Suppressor macrophage treated with lipopolysaccharide for 1 hour (primary cell): ENCODE data around the gene BCL11B.
"Not testable (repeated sequence)": the region's sequence is repeated elsewhere in the genome, so short reads cannot be mapped to it uniquely, and the experiment has no call there.

Experiments used
- DNase-seq, 3 donors: peaks; one replicate each; pipeline ENCODE4 v3.0.0-alpha.2; 2020 to 2022

BCL11B gene

GRCh38 chr14:99194736-99195135, 77.3 kb downstream of the BCL11B start:
- no peak for DNase-seq

GRCh38 chr14:99194136-99194535, 77.9 kb downstream of the BCL11B start:
- no peak for DNase-seq

GRCh38 chr14:99192830-99193229, 79.2 kb downstream of the BCL11B start:
- DNase-seq = no peak

- DNase-seq = peak in 1 of 3 donors; percentile 6
These were observed 79.9 kb downstream of the BCL11B start for GRCh38 chr14:99192028-99192621.

- DNase-seq = no peak
These were observed 80.5 kb downstream of the BCL11B start for GRCh38 chr14:99191395-99192027.

GRCh38 chr14:99190696-99191394, 81.2 kb downstream of the BCL11B start:
- peak in 2 of 3 donors; percentile 8 to 21 for DNase-seq

- DNase-seq = no peak
These were observed 82.7 kb downstream of the BCL11B start for GRCh38 chr14:99189201-99189801.

GRCh38 chr14:99188731-99189191, 83.2 kb downstream of the BCL11B start:
- DNase-seq = no peak

DNA sequence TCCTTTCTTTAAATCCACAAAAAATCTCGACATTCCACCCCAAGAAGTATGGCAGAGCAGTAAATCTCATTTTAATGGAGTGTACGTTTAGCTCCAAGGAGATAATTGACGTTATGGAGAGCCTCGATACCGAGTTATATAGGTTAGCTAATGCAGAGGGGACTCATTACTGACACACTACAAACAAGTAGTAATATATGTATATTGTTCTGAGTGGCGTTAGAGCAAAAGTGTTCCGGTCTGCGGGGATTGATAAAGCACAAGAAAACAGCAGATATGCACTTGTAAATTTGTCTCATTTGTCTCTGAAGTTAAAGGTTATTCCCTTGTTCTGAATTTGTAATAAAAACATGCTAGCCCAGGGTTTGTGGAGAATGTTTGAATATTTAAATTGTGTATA, 84.1 kb downstream of the BCL11B start:
- DNase-seq = no peak

GRCh38 chr14:99186956-99187690, 84.9 kb downstream of the BCL11B start:
- no peak for DNase-seq

DNA sequence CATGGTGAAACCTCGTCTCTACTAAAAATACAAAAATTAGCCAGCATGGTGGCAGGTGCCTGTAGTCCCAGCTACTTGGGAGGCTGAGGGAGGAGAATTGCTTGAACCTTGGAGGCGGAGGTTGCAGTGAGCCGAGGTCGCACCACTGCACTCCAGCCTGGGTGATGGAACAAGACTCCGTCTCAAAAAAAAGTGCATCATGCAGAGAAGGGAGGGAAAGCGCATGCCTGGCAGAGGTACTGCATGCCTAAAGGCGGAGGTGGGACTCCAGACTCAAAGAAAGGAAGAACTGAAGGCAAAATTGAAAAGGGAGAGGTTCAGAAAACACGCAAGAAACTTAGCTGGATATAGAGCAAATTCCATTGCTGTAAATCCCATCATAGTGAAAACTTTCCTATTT, 85.7 kb downstream of the BCL11B start:
- DNase-seq = not testable (repeated sequence)

DNA sequence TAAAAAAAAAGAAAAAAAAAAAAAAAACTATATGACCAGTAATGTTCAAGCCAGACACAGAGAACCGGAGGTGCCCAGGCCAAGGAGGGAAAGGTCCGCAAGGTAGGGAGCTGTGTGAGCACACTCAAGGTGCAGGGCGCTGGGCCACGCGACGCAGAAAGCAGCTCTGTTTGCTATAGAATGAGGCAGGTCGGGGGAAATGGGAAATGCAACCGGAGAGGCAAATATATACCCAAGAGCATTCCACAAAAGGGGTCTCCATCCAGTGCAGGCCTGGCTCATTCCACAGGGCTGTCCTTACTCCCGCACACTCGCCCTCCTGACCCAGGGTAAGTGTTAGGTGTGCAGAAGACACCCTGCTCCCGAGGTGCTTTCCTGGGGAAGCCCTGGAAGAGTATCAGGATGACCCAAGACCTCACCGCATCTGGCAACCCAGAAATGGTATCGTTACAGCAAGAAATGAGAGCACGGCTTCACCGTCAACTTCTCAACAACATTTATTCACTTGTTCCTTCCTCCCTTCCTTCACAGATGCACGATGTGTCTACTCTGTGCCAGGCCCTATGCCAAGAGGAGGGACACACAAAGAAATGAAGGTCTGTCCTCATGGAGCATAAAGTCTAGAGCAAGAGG, 86.4 kb downstream of the BCL11B start:
- DNase-seq = no peak

GRCh38 chr14:99183716-99184115, 88.3 kb downstream of the BCL11B start:
- DNase-seq = no peak

DNA sequence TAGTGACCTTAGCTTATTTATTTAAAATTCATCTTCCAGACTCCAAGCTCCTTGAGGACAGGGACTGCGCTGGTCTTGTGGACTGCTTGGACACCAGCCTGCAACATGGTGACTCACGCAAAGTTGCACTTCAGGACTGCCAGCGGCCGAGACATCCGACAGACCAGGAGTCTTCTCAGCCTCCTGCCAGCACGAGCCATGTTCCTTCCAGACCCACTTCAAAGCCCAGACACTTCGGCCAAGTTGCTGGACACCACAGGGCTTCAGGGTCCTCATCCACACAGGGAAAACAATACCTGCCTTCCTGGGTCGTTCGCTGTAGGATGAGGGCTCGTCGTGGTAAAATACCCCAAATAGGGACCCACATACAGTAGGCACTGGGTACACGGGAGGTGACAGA, 88.7 kb downstream of the BCL11B start:
- no peak for DNase-seq

DNA sequence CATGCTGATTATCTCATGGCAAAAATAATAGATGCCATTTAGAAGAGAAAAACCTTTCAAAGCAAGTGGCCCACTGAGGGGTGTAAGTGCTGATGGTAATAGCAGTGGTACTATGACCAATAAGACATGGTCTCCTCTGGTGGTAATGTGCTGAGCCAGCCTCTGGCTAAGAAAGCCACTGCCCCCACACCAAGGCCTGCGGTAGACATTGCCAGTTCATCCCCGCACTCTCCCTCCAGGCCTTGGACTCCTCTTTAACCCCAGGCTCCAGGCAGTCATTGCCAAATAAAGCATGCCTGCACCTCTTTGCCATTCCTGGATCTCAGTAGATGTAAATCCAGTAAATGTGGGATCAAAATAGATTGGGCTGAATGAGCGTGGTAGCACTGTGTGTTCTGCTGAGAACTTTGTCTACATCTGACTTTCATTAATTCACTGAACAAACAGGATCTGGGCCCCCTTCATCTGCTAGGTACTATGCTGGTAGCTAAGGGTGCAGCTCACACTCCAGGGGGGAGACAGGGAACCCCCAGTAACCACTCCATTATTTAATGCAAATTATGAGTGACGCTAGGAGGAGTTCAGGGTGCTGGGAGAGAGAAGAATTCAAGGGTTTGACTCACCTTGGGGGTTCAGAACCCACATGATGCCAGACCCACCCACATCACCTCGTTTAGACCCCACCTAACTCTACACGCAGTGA, 89.3 kb downstream of the BCL11B start:
- no peak for DNase-seq

GRCh38 chr14:99181804-99182520, 90.0 kb downstream of the BCL11B start:
- DNase-seq = no peak

- no peak for DNase-seq
These were observed 90.8 kb downstream of the BCL11B start for GRCh38 chr14:99181241-99181640.

DNA sequence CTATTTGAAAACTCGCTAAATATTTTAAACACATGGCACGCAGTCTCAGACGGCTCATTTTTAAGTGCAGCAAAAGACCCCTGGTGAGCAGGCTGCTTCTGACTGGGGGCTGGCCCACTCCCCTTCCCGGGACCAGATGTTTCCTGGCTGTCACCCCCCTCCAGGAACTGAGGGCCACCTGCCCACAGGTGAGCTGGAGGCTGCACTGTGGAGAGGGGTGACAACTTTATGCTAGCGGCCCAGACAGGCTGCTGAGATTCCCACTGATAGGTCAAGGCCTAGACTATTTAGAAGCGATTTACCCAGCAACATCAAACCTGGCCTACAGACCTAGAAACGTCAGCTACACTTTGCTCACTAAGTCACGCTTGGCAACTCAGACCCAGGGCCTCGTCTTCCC, 92.1 kb downstream of the BCL11B start:
- no peak for DNase-seq

DNA sequence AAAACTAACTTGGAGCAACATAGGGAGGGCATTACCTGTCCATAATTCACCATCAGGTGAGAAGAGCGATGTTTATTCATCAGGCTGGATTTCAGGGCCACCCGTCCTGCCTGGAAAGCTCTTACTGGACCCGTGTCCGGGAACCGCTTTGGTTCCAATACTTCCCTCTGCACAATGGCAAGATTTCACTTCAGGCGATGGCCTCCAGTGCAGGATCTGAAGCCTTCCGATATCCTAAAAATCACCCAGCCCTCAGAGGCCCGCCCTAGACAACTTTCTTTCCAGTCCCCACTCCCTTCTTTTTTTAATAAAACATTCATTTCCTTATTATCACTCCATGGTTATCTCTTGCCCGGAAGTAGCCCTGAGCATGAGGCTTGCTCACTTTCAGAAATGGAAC, 92.5 kb downstream of the BCL11B start:
- no peak for DNase-seq

- DNase-seq = no peak
These were observed 93.8 kb downstream of the BCL11B start for GRCh38 chr14:99177886-99178835.
